GM19035 (cell line): ENCODE measurements around the gene VWA8.
"Not testable (repeated sequence)": the region's sequence is repeated elsewhere in the genome, so short reads cannot be mapped to it uniquely, and the experiment has no call there.

Source experiments
- ATAC-seq: cut with Tn5 transposase; IDR thresholded peaks from one replicate; pipeline ENCODE4 v1.9.1; 2021; ENCODE audit not compliant: unreplicated experiment

The VWA8 gene

GRCh38 chr13:41597348-41598041 is 363.4 kb downstream of the VWA8 start:
- ATAC-seq = no peak

GRCh38 chr13:41596190-41596589 is 364.7 kb downstream of the VWA8 start:
- no peak for ATAC-seq

GRCh38 chr13:41595298-41595697 is 365.6 kb downstream of the VWA8 start:
- ATAC-seq = no peak

- ATAC-seq = no peak
Measured at GRCh38 chr13:41590643-41591042, 370.3 kb downstream of the VWA8 start.

- no peak for ATAC-seq
Measured at GRCh38 chr13:41590122-41590521, 370.8 kb downstream of the VWA8 start.

GRCh38 chr13:41589434-41589833 is 371.5 kb downstream of the VWA8 start:
- no peak for ATAC-seq

- no peak for ATAC-seq
Measured at GRCh38 chr13:41588899-41589298, 372.0 kb downstream of the VWA8 start.

GRCh38 chr13:41588448-41588847 is 372.5 kb downstream of the VWA8 start:
- no peak for ATAC-seq

- ATAC-seq = no peak
Measured at GRCh38 chr13:41587490-41587889, 373.4 kb downstream of the VWA8 start.

- no peak for ATAC-seq
Measured at GRCh38 chr13:41586216-41586615, 374.7 kb downstream of the VWA8 start.

GRCh38 chr13:41582027-41582463 is 378.9 kb downstream of the VWA8 start:
- ATAC-seq = no peak

GRCh38 chr13:41580345-41580744 is 380.6 kb downstream of the VWA8 start:
- ATAC-seq = no peak

GRCh38 chr13:41579881-41580280 is 381.0 kb downstream of the VWA8 start:
- ATAC-seq = no peak

- ATAC-seq = no peak
Measured at GRCh38 chr13:41579168-41579567, 381.7 kb downstream of the VWA8 start.

- ATAC-seq = no peak
Measured at GRCh38 chr13:41578371-41578770, 382.5 kb downstream of the VWA8 start.

- ATAC-seq = no peak
Measured at GRCh38 chr13:41577436-41577835, 383.5 kb downstream of the VWA8 start.

- not testable (repeated sequence) for ATAC-seq
Measured at GRCh38 chr13:41573640-41574039, 387.3 kb downstream of the VWA8 start.

- ATAC-seq = not testable (repeated sequence)
Measured at GRCh38 chr13:41571817-41572340, 389.0 kb downstream of the VWA8 start.

- no peak for ATAC-seq
Measured at GRCh38 chr13:41568972-41569351, 391.9 kb downstream of the VWA8 start.

GRCh38 chr13:41568143-41568971 is 392.6 kb downstream of the VWA8 start:
- no peak for ATAC-seq

- no peak for ATAC-seq
Measured at GRCh38 chr13:41567363-41567762, 393.5 kb downstream of the VWA8 start.

- ATAC-seq = no peak
Measured at GRCh38 chr13:41565846-41566245, 395.1 kb downstream of the VWA8 start.
